Activated CD4-positive, alpha-beta T cell treated with anti-CD3 and anti-CD28 coated beads, Interleukin-2, amount 50 U/mL, for 16 hours (primary cell): ENCODE results near the gene SKOR2.

Experiments used
- DNase-seq: peaks from one replicate; pipeline ENCODE4 v3.0.0-alpha.2; 2020

Gene SKOR2, protein sequence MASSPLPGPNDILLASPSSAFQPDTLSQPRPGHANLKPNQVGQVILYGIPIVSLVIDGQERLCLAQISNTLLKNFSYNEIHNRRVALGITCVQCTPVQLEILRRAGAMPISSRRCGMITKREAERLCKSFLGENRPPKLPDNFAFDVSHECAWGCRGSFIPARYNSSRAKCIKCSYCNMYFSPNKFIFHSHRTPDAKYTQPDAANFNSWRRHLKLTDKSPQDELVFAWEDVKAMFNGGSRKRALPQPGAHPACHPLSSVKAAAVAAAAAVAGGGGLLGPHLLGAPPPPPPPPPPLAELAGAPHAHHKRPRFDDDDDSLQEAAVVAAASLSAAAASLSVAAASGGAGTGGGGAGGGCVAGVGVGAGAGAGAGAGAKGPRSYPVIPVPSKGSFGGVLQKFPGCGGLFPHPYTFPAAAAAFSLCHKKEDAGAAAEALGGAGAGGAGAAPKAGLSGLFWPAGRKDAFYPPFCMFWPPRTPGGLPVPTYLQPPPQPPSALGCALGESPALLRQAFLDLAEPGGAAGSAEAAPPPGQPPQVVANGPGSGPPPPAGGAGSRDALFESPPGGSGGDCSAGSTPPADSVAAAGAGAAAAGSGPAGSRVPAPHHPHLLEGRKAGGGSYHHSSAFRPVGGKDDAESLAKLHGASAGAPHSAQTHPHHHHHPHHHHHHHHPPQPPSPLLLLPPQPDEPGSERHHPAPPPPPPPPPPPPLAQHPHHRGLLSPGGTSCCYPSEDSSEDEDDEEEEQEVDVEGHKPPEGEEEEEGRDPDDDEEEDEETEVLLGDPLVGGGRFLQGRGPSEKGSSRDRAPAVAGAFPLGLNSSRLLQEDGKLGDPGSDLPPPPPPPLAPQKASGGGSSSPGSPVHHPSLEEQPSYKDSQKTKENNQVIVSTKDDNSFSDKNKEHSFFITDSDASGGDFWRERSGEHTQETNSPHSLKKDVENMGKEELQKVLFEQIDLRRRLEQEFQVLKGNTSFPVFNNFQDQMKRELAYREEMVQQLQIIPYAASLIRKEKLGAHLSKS

DNA sequence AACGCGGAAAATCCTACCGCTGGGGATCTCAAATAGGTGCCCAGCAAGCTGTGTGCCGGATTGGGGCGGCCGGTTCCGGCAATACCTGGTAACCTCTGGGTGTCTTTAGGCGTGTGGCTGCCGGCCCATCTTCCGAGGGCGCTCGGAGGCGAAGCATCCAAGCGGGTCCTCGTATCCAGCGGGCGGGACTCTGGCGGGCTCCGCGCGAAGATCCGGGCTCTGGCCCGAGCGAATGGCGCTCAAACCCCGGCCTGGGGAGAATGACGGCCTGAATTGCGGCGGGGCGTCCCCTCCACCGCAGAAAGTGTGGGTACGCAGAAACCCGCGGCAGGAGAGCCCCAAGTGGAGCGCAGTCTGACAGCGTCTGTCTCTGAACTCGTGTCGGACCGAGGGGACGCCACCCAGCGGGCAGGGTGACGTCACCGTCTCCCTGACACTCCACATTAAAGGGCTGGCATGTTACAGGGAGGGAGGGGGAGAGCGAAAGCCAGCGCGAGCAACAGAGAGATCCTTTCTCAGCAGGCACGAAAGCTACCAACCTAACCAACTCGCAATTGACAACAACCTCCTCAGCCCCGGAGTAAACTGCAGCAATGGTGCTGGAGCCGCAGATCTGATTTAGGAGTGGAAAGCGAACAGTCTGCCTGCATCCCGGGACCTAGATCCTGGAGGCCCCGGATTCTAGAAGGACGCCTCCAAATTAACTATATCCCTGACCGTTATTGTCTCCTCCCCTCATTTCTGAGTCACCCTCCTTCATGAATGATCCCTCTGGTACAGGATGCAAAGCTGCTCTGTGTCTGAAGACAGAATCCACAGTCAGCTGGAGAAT lies at the start of gene SKOR2:
SKOR2 (minus strand) TSS at position 372 of the 832 bp plus-strand sequence. CDS start 2,477 bp downstream, outside the sequence.
- no peak for DNase-seq

DNA sequence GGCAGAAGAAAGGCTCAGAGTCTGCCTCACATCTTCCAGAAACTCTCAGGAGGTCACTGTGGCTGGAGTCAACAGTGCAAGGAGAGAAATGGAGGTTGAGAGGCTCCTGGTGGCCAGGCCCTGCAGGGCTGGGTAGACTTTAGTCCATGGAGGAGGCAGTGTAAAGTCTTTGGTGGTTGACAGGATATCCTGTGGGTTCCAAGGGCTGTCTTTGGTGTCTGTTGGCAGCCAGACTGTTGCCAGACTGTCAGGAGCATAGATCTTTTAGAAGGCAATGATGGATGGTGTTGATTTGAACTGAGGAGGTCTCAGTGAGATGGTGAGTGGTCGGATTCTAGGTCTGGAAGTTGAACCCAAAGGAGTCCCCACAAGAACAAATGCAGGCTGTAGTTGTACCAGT lies 45.0 kb upstream of the SKOR2 start:
- no peak for DNase-seq

DNA sequence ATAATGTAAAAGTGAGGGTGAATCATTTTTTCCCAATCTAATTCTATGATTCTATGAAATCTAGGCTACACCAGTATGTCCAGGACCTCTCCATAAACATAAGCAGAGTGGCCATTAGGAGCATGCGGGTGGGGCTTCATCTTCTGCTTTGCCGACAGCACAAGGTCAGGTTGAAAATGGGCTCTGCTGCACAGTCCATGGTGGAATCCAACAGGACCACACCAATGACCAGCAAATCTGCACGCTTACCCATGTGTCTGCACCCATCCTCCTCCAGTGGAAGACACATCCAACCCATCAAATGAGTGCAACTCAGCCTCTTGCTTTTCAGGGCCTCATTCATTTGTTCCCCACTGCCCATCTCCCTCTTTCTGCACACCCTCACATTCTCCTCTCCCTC lies 43.3 kb upstream of the SKOR2 start:
- DNase-seq, result no peak

DNA sequence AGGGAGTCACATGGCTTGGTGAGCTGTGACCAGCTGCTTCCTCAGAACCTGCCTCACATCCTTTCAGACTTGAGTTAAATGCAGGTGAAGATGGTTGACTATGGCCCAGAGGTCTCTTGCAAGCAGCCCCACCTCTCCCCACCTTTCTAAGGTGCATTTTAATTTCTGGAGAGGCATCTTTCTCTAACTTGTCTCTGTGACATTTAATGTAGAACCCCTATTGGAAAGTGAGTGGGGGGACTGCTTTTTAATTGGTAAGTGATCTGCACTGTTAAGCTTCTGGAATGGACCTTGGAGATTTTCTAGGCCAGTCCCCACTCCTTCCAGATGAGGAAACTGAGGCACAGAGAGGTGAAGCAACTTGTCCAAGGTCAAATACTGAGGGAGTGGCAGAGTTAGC lies 37.3 kb upstream of the SKOR2 start:
- DNase-seq, result no peak

DNA sequence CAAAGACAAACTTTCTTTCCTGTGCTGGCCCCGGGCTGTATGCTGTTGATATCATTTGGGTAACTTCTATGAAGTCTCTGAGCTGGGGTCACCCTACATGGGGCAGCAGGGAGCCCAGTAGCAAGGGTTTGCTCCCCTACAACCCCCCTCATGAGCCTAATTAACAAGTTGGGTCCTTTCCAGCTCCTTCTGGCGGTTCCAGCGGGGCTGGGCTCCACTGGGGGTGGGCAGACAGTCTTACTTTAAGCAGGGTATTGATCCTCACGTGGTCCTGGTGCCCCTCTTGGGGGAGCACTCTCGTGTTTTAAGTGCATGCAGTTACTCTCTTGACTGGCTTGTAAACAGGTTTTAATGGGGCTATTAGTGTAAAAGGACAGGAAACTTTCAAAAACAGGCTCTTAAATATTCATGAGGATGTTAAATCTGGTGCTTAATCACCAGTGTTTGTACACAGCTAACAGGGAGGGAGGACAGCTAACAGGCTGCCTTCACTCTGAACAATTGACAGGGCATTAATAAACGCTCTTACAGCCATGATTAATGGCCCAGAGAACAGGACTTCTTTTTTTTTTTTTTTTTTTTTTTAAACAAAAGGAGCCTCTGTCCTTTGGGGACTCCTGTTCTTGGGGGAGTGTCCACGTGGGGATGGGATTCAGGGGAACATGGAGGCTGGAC lies 36.6 kb upstream of the SKOR2 start:
- DNase-seq, result no peak

DNA sequence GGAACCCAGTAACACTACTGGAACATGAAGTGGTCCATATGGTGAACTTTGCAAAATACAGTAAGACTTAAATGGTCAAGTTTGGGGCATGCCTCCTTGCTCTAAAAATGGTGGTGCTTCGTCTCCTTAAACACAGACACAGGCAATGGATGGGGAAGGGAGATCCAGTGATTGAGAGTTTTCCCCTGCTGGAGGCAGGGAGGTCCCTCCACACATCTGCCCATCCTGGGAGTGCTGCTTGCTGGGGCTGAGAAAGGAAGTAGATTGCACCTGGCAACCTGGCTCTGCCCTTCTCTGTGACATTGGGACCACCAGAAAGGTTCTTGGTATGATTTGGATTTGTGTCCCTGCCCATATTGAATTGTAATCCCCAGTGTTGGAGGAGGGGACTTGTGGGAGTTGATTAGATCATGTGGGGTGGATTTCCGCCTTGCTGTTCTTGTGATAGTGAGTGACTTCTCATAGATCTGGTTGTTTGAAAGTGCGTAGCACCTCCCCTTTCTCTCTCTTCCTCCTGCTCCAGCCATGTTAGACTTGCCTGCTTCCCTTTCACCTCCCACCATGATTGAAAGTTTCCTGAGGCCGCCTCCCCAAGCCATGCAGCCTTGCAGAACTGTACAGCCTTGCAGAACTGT lies 35.4 kb upstream of the SKOR2 start:
- no peak for DNase-seq

DNA sequence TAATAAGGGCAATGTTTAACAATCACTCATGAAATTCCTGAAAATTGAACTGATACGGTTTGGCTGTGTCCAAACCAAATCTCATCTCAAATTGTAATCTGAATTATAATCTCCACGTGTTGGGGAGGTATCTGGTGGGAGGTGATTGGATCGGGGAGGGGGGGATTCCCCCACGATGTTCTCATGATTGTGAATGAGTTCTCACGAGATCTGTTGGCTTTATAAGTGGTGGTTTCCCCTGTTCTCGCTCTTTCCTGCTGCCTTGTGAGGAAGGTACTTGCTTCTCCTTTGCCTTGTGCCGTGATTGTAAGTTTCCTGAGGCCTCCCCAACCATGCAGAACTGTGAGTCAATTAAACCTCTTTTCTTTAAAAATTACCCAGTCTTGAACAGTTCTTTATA lies 34.0 kb upstream of the SKOR2 start:
- DNase-seq, result no peak

DNA sequence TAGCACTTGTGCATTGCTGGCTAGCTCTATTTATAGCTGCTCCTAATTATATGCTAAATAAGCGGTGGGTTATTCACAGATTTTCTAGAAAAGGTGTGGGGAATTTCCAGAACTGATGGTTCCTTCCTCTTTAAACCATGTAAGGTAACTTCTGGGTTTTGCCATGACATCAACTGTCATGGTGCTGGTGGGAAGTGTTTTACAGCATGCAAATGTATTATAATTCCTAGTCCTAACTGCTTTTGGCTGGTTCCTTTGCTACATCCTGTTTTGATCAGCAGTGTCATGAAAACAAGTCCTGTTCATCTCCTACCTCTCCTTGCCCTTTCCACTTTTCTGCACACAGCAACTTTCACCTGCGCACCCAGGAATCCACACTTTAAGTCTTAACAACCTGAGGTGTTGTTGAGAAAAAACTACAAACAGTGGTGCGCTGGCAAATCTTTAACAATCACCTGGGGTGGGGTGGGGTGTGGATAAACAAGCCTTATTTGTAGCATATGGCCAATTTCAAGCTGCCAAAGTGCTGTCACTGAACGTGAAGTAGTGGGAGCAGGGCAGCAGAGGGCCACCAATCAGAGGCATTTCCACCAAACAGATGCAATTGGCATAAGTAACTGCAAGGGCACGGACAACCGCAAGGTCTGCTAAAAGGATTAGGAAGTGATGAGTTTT lies 33.4 kb upstream of the SKOR2 start:
- no peak for DNase-seq

DNA sequence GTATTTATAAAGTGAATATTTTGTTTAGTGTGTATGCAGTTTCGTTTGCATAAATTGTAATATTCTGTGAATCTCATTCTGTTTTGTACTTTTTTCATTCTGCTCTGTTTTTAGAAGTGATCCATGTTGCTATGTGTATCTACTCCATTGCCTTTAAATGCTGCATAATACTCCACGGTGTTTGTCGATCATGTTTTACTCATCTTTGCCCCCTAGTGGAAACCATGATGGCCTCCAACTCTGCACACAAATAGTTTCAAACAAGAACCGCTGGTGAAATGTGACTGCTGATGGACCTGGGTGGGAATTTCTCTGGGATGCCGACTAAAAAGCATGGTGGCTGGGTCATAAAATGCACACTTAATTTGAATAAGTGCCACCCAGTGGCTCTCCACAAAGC lies 32.0 kb upstream of the SKOR2 start:
- peak; percentile 25 for DNase-seq

DNA sequence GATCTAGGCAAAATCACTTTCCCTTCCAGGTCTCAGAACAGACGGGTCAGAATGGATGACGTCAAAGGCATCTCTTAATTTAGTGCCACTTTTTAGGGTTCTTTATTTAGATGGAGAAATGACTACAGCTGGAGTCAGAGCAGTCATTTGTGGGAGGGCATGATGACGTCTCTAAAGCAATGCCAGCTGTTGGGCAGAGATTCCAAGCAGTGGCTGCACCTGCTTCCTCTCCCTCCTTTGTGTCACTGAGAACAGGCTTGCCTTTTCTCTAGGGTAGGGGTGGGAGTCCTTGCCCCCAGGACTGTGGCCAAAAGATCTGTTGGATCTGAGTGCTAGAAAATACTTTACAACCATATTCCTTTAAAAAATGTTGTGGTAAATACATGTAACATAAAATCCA lies 28.7 kb upstream of the SKOR2 start:
- no peak for DNase-seq

DNA sequence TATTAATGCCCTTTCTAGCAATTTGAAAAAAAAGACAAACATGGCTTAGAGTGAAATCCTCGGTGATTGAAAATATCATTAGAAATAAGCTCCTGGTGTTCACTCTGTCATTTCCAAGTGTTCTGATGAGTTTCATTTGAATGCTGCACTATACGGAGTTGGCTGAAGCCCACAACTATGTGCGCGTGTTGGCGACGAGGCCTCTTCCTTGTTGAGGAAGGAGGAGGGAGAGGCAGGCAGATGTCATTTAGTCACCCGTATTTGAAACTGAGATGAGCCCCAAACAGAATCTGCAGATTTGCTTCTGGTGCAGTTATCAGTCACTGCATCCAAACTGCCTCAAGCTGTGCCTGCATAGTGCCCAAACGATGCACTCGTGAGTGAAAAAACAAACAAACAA lies 23.5 kb upstream of the SKOR2 start:
- no peak for DNase-seq

DNA sequence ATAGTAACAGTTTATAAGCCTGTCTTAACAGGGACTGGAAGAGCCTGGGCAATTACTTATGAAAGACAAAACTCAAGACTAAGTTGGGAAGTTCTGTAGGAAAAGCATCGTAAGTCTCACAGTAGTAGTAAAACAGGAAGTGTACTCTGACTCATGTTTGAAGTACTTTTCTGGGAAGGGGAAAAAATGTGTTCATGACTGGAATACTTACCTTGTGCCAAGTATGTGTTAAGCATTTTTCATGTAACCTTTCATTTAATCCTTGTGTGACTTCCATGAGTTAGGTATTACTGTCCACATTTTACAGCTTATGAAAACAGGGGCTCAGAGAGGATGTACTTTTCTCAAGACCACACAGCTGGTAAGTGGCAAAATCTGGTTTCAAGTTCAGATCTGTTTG lies 13.7 kb upstream of the SKOR2 start:
- no peak for DNase-seq

DNA sequence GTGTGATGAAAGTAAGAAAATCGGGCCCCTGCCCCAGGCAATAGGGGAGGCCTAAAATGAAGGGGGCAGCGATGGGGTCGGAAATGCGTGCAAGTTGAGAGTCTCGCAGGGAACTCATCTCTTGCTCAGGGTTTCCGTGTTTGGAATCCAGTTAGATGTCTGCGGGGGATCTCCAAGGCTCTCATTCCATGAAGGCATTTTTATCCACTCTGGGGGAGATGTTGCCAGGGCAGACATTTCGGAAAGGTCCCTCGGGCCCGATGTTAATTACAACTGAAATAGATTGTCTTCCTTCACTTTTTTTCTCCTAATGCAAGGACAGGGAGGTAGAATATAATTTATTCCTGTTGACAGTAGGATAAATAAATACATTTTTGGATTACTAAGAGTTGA lies 12.8 kb upstream of the SKOR2 start:
- no peak for DNase-seq

DNA sequence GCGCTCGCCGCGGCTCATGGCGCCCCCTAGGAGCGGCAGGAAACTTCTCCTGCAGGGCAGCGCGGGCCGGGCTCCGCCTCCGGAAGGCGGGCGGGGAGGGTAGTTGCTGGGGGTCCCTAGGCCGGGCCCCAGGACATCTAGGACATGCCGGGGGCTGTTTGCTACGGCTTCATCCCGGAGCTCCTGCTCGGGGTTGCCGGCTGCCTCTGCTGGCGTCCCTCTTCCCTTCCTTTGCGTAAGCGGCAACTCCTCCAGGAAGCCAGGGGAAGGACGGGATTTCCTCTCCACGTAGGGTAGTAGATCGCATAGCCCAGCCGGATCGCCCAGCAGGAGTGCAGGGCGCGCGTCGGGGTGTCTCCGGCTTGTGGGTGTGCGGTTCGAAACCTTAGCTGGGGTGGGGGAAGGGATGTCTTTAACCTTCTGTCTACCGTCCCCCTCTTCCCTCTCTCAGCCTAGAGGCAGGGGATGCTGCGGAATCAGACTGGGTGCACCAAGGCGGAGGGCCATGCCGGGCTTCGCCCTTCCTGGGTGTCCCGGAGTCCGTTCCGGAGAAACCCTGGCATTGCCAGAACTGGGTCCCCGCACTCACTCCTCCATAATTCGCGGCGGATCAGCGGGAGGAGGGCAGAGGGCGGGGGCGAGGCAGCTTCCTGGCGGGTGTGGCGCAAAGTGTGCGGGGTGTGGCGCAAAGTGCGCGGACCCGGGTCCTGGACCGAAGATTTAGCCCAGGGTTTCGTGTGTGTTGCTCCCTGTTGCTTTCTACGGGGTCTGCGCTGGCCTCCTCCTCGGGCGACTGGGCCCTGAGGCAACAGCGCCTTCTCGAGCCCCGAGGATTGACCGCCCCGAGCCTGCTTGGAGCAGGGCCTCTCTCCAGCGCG lies 12.2 kb upstream of the SKOR2 start:
- no peak for DNase-seq

DNA sequence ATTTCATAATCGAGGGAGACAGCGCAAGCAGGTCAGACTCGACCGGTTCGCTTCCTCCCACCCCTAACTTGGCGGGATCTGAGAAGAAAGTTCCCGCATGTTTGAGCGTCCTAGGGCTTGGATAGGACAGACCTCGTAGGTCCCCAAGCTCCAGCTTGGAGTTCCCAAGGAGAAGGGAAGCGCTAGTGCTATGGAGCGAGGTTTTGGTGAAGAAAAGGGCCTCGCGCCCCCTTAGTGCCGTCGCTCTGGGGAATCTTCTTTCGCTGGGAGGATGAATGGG lies 11.6 kb upstream of the SKOR2 start:
- no peak for DNase-seq

DNA sequence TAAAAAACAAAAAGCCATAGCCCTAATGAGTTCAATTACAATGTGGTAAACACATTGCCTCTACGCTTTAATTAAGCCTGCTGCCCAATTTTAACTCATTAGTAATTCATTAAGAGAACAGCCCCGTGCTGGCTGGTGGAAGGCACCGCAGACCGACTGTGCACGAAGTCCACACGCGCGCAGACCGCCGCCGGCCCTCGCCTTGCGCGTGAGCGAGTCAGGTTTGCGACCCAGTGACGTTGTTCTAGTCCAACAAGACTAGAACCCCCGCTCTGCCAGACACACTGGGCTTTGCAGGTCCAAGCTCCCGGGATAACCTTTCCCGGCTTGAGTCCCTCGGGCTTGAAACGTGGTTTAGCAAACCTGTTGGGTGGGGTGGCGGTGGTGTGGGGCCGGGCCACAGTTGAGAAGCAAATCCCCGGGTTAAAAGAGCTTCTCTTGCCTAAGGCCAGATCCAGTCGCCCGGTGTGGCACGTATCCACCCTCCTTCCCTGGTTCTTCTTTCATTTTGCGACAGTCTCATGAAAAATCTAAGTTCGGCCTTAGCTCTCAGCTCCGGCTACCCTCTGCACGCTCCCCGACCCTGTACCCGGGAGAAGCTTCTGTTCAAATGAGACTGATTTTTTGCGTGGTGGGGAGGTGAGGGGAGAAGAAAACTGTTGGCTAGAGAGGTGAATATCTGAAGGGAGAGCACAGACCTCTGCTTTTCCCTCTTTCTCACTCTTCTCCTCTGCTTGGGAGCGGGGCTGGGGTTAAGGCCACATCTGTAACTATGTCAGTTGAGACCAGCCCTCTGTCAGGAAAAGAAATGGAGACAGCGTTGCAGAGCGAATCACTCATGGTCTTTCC lies 11.1 kb upstream of the SKOR2 start:
- no peak for DNase-seq

DNA sequence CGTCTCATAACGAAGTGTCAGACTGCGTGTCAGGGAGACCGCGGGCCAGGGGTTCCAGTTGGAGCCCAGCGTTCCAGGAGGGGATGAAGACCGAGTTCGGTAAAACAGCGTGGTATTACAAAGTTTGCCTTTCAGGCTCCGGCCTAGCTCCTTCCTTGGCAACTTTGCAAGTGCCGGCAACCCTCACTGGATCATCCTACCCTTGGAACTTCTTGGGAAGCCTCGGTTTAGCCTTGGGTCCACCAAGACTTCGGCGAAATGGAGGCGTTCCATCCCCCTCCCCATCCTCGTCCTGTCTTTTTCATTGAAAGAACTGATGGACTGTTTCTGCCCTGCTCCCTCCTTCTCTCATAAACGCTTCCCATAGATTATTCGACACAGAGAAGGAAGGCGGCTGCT lies 10.4 kb upstream of the SKOR2 start:
- DNase-seq, result no peak

DNA sequence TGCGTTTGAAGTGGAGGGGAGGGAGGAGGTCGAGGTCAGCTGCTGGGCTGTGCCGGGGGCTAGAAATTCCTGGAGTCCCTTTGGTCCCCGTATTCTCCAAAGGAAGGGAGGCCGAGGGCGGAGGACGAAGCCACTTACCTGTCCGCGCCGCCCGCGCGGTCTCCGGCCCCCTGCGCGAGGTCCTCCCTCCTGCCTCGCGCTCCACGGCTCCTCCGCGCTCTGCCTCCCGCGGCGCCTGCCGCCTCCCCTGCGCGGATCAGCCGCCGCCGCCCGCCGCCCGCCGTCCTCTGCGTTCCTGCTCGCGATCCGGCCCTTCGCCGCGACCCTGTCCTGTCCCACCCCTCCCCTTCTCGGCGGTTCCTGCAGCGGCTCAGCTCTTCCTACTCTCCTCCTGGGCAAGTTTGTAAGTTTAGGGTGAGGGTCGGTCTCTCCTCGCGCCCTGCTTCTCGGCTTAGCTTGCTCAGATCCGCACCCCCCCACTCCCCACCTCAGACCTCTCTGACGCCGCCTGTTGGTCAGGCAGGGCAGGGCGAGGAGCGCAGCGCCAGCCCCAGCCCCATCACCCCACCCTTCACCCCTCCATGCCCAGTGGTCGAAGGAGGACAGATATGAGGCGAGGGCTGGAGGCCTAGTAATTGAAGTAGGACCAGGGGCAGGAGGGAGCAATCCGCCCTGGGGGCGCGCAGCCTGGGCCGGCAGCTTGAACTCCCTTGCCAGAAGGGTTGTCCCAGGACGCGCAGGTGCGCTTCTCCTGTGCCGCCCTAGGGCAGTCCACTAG lies 9.7 kb upstream of the SKOR2 start:
- DNase-seq, result no peak
